Activated CD8-positive, alpha-beta T cell treated with anti-CD3 and anti-CD28 coated beads, Interleukin-2, amount 10 ng/mL, durations not matched to agents 7 days and 5 days (primary cell): ENCODE measurements around the gene RPS2. TPM values are rescaled to one million over a fixed set of nuclear protein-coding genes. Genes with fewer than 3 reads are reported as not detected.

ENCODE experiments used
- ATAC-seq: fragments of 150-1000 bp; cut with Tn5 transposase; one replicate; pipeline ENCODE4 v1.10.0; 2021; ENCODE audit warnings: moderate library complexity
- CTCF ChIA-PET: fragments of 350-600 bp; sonication (Branson Sonifier 250); formaldehyde crosslinking; loops from one replicate; lab custom pipeline; 2021; ENCODE audit warnings: antibody characterized with exemption; lab: Charles Lee
- POLR2A ChIA-PET: fragments of 350-600 bp; sonication (Branson Sonifier 250); formaldehyde crosslinking; loops from one replicate; lab custom pipeline; 2021; ENCODE audit warnings: antibody characterized with exemption; lab: Charles Lee
- DNase-seq: peaks from one replicate; pipeline ENCODE4 v3.0.0-alpha.2; 2020
- H3K27ac Mint-ChIP-seq: one replicate; pipeline ENCODE4 v1.8.0; 2021; ENCODE audit warnings: mild to moderate bottlenecking, mixed read lengths
- H3K27me3 Mint-ChIP-seq: one replicate; pipeline ENCODE4 v1.8.0; 2021; ENCODE audit warnings: low read depth, mixed read lengths
- H3K36me3 Mint-ChIP-seq: one replicate; pipeline ENCODE4 v1.8.0; 2021; ENCODE audit warnings: low read depth, mixed read lengths
- H3K4me1 Mint-ChIP-seq: one replicate; pipeline ENCODE4 v1.8.0; 2021; ENCODE audit warnings: low read depth, mixed read lengths
- H3K4me3 Mint-ChIP-seq: one replicate; pipeline ENCODE4 v1.8.0; 2021; ENCODE audit warnings: mild to moderate bottlenecking, mixed read lengths
- H3K9me3 Mint-ChIP-seq: one replicate; pipeline ENCODE4 v1.8.0; 2022; ENCODE audit warnings: mixed read lengths; ENCODE audit not compliant: insufficient read depth
- total RNA-seq, 2 experiments: library from RNA; stranded (reverse); gene quantifications; one replicate each; pipeline ENCODE4 v1.2.3, GENCODE V29; 2021

The RPS2 gene
- total RNA-seq, 2 experiments from 2014 or later, result 2,821 to 2,910 TPM

GRCh38 chr16:1914988-1915387 lies 49.6 kb downstream of the RPS2 start:
- ATAC-seq (no peak), DNase-seq (no peak)
- no peak overlapping the region for H3K4me3 Mint-ChIP-seq
- H3K9me3 Mint-ChIP-seq, result no peaks in the 10 kb centered on the region
- H3K4me1 Mint-ChIP-seq, result no peaks in the 10 kb centered on the region
- CTCF ChIA-PET, result no interaction called here
- no peak overlapping the region for H3K27ac Mint-ChIP-seq
- no peaks in the 10 kb centered on the region for H3K36me3 Mint-ChIP-seq
- POLR2A ChIA-PET, result no interaction called here
- peaks cover 34% of the 10 kb centered on the region for H3K27me3 Mint-ChIP-seq

- H3K27me3 Mint-ChIP-seq, result peaks cover 31% of the 10 kb centered on the region
- no peak for DNase-seq
- no peaks in the 10 kb centered on the region for H3K9me3 Mint-ChIP-seq
- no peaks in the 10 kb centered on the region for H3K4me1 Mint-ChIP-seq
- H3K36me3 Mint-ChIP-seq, result no peaks in the 10 kb centered on the region
- CTCF ChIA-PET, result no interaction called here
- H3K27ac Mint-ChIP-seq, result no peak overlapping the region
- ATAC-seq, result no peak
- H3K4me3 Mint-ChIP-seq, result no peak overlapping the region
- POLR2A ChIA-PET, result no interaction called here
Observed at GRCh38 chr16:1914084-1914608, 50.5 kb downstream of the RPS2 start.

GRCh38 chr16:1913327-1914083 lies 51.1 kb downstream of the RPS2 start:
- Mint-ChIP-seq H3K27ac (no peak overlapping the region), H3K9me3 (no peaks in the 10 kb centered on the region), H3K4me3 (no peak overlapping the region), H3K4me1 (no peaks in the 10 kb centered on the region), H3K36me3 (no peaks in the 10 kb centered on the region), H3K27me3 (peaks cover 29% of the 10 kb centered on the region)
- DNase-seq (no peak), ATAC-seq (no peak)
- ChIA-PET CTCF (no interaction called here), POLR2A (no interaction called here)

GRCh38 chr16:1912215-1912543 lies 52.4 kb downstream of the RPS2 start:
- POLR2A ChIA-PET, result no interaction called here
- no peak overlapping the region for H3K4me3 Mint-ChIP-seq
- DNase-seq, result no peak

More at GRCh38 chr16:1912215-1912543, 52.4 kb downstream of the RPS2 start:
- Mint-ChIP-seq H3K27ac (no peak overlapping the region), H3K27me3 (peaks cover 26% of the 10 kb centered on the region), H3K36me3 (no peaks in the 10 kb centered on the region), H3K4me1 (no peaks in the 10 kb centered on the region), H3K9me3 (no peaks in the 10 kb centered on the region)
- no peak for ATAC-seq
- CTCF ChIA-PET, result no interaction called here

Other genes with a start within 250 kb of the RPS2 start
- 10 to 100 TPM; 41.3 to 41.4 TPM for gene NME3, start 193.3 kb downstream of the RPS2 start, total RNA-seq
- 10 to 100 TPM; 31.8 to 32.0 TPM for gene EME2, start 192.0 kb downstream of the RPS2 start, total RNA-seq
- 100 to 1,000 TPM; 126 to 135 TPM for gene MRPS34, start 191.7 kb downstream of the RPS2 start, total RNA-seq
- 10 to 100 TPM; 31.1 to 33.0 TPM for gene SPSB3, start 182.3 kb downstream of the RPS2 start, total RNA-seq
- gene NUBP2, start 181.9 kb downstream of the RPS2 start, total RNA-seq, result 10 to 100 TPM; 58.5 to 61.8 TPM
- under 1 TPM in 1 of 2 experiments, not detected in 1; 0.13 TPM for gene IGFALS, start 171.1 kb downstream of the RPS2 start, total RNA-seq
- 10 to 100 TPM; 48.0 to 50.4 TPM for gene HAGH, start 138.0 kb downstream of the RPS2 start, total RNA-seq
- gene FAHD1, start 137.6 kb downstream of the RPS2 start, total RNA-seq, result 10 to 100 TPM; 14.5 to 14.6 TPM
- not detected for gene MEIOB, start 92.7 kb downstream of the RPS2 start, total RNA-seq
- not detected for gene HS3ST6, start 46.4 kb downstream of the RPS2 start, total RNA-seq
- 10 to 100 TPM; 13.2 to 13.9 TPM for gene MSRB1, start 21.6 kb downstream of the RPS2 start, total RNA-seq
- gene RPL3L, start 10.1 kb downstream of the RPS2 start, total RNA-seq, result under 1 TPM in 1 of 2 experiments, not detected in 1; 0.53 TPM
- gene NDUFB10, start 5.3 kb downstream of the RPS2 start, total RNA-seq, result 100 to 1,000 TPM; 141 to 147 TPM
- gene RNF151, start 2.0 kb upstream of the RPS2 start, total RNA-seq, result not detected
- 10 to 100 TPM; 37.6 to 37.9 TPM for gene TBL3, start 7.2 kb upstream of the RPS2 start, total RNA-seq
- gene NOXO1, start 16.6 kb upstream of the RPS2 start, total RNA-seq, result not detected
- gene GFER, start 19.4 kb upstream of the RPS2 start, total RNA-seq, result 10 to 100 TPM; 27.2 to 30.5 TPM
- gene SYNGR3, start 25.1 kb upstream of the RPS2 start, total RNA-seq, result 1 to 10 TPM; 2.6 to 3.4 TPM
- 10 to 100 TPM; 75.1 to 75.9 TPM for gene ZNF598, start 45.0 kb upstream of the RPS2 start, total RNA-seq
- gene NPW, start 55.0 kb upstream of the RPS2 start, total RNA-seq, result under 1 TPM in 1 of 2 experiments, not detected in 1; 0.73 TPM
- gene NHERF2, start 62.1 kb upstream of the RPS2 start, total RNA-seq, result 1 to 10 TPM; 1.4 to 2.8 TPM
- gene NTHL1, start 83.0 kb upstream of the RPS2 start, total RNA-seq, result 10 to 100 TPM; 29.9 to 35.3 TPM
- 10 to 100 TPM; 87.9 to 97.4 TPM for gene TSC2, start 83.2 kb upstream of the RPS2 start, total RNA-seq
- gene PKD1, start 171.1 kb upstream of the RPS2 start, total RNA-seq, result 10 to 100 TPM; 66.0 to 76.6 TPM
- gene RAB26, start 183.8 kb upstream of the RPS2 start, total RNA-seq, result under 1 TPM; 0.26 to 0.31 TPM
- gene TRAF7, start 191.0 kb upstream of the RPS2 start, total RNA-seq, result 10 to 100 TPM; 56.8 to 59.5 TPM
- gene CASKIN1, start 231.8 kb upstream of the RPS2 start, total RNA-seq, result under 1 TPM; 0.05 to 0.63 TPM
- gene MLST8, start 240.6 kb upstream of the RPS2 start, total RNA-seq, result 10 to 100 TPM; 34.5 to 37.8 TPM
- 10 to 100 TPM; 14.8 to 15.0 TPM for gene BRICD5, start 246.0 kb upstream of the RPS2 start, total RNA-seq